ENCODE data around the gene LCE1E.

LCE1E gene

GRCh38 chr1:152786077-152786476, at the start of gene LCE1E:
Gene LCE1E, plus strand, starts transcription at chr1:152786257. Its CDS starts 1,043 bp downstream, at chr1:152787300.
- in situ Hi-C loops (cut with MboI; ENCODE audit: low sequenced_read_pairs), result no loop called here

- in situ Hi-C loops (cut with MboI; ENCODE audit: low sequenced_read_pairs), result no loop called here
These were observed 48.1 kb upstream of the LCE1E start for GRCh38 chr1:152737997-152738396.

- in situ Hi-C loops (cut with MboI; ENCODE audit: low sequenced_read_pairs), result no loop called here
These were observed 46.2 kb upstream of the LCE1E start for GRCh38 chr1:152739841-152740240.

GRCh38 chr1:152741656-152742055, 44.4 kb upstream of the LCE1E start:
- in situ Hi-C loops (cut with MboI; ENCODE audit: low sequenced_read_pairs), result no loop called here

GRCh38 chr1:152743371-152744145, 42.5 kb upstream of the LCE1E start:
- in situ Hi-C loops (cut with MboI; ENCODE audit: low sequenced_read_pairs), result no loop called here

- in situ Hi-C loops (cut with MboI; ENCODE audit: low sequenced_read_pairs), result no loop called here
These were observed 40.8 kb upstream of the LCE1E start for GRCh38 chr1:152745289-152745704.

GRCh38 chr1:152745765-152746444, 40.2 kb upstream of the LCE1E start:
- in situ Hi-C loops (cut with MboI; ENCODE audit: low sequenced_read_pairs), result no loop called here

- in situ Hi-C loops (cut with MboI; ENCODE audit: low sequenced_read_pairs), result no loop called here
These were observed 38.2 kb upstream of the LCE1E start for GRCh38 chr1:152747831-152748230.

GRCh38 chr1:152752225-152752624, 33.8 kb upstream of the LCE1E start:
- in situ Hi-C loops (cut with MboI; ENCODE audit: low sequenced_read_pairs), result no loop called here

GRCh38 chr1:152753586-152753985, 32.5 kb upstream of the LCE1E start:
- in situ Hi-C loops (cut with MboI; ENCODE audit: low sequenced_read_pairs), result no loop called here

- in situ Hi-C loops (cut with MboI; ENCODE audit: low sequenced_read_pairs), result no loop called here
These were observed 29.2 kb upstream of the LCE1E start for GRCh38 chr1:152756872-152757271.

- in situ Hi-C loops (cut with MboI; ENCODE audit: low sequenced_read_pairs), result no loop called here
These were observed 28.3 kb upstream of the LCE1E start, which contains the start of gene KPRP for GRCh38 chr1:152757747-152758146. Gene KPRP, plus strand, starts transcription at chr1:152758025. Its CDS starts 1,564 bp downstream, at chr1:152759589.

- in situ Hi-C loops (cut with MboI; ENCODE audit: low sequenced_read_pairs), result no loop called here
These were observed 27.4 kb upstream of the LCE1E start for GRCh38 chr1:152758636-152759035.

- in situ Hi-C loops (cut with MboI; ENCODE audit: low sequenced_read_pairs), result no loop called here
These were observed 26.4 kb upstream of the LCE1E start for GRCh38 chr1:152759453-152760173.

GRCh38 chr1:152760551-152761190, 25.4 kb upstream of the LCE1E start:
- in situ Hi-C loops (cut with MboI; ENCODE audit: low sequenced_read_pairs), result no loop called here

GRCh38 chr1:152761609-152762213, 24.3 kb upstream of the LCE1E start:
- in situ Hi-C loops (cut with MboI; ENCODE audit: low sequenced_read_pairs), result no loop called here

GRCh38 chr1:152768847-152769533, 17.1 kb upstream of the LCE1E start:
- in situ Hi-C loops (cut with MboI; ENCODE audit: low sequenced_read_pairs), result no loop called here

- in situ Hi-C loops (cut with MboI; ENCODE audit: low sequenced_read_pairs), result no loop called here
These were observed 15.6 kb upstream of the LCE1E start for GRCh38 chr1:152770411-152770810.

GRCh38 chr1:152774875-152775274, 11.2 kb upstream of the LCE1E start, which contains the start of gene LCE1F:
Gene LCE1F, plus strand, starts transcription at chr1:152775140. Its CDS starts 1,232 bp downstream, at chr1:152776372.
- in situ Hi-C loops (cut with MboI; ENCODE audit: low sequenced_read_pairs), result no loop called here

- in situ Hi-C loops (cut with MboI; ENCODE audit: low sequenced_read_pairs), result no loop called here
These were observed 9.7 kb upstream of the LCE1E start for GRCh38 chr1:152776361-152776760.
